ENCODE data around the gene SURF6. TPM values are rescaled to one million over a fixed set of nuclear protein-coding genes. Genes with fewer than 3 reads are reported as not detected.
A peak's percentile ranks its signal among the peaks of the same experiment; 100 is the strongest.

Gene SURF6
- 10 to 100 TPM; 22.5 to 36.3 (median 25.8) TPM for total RNA-seq

DNA sequence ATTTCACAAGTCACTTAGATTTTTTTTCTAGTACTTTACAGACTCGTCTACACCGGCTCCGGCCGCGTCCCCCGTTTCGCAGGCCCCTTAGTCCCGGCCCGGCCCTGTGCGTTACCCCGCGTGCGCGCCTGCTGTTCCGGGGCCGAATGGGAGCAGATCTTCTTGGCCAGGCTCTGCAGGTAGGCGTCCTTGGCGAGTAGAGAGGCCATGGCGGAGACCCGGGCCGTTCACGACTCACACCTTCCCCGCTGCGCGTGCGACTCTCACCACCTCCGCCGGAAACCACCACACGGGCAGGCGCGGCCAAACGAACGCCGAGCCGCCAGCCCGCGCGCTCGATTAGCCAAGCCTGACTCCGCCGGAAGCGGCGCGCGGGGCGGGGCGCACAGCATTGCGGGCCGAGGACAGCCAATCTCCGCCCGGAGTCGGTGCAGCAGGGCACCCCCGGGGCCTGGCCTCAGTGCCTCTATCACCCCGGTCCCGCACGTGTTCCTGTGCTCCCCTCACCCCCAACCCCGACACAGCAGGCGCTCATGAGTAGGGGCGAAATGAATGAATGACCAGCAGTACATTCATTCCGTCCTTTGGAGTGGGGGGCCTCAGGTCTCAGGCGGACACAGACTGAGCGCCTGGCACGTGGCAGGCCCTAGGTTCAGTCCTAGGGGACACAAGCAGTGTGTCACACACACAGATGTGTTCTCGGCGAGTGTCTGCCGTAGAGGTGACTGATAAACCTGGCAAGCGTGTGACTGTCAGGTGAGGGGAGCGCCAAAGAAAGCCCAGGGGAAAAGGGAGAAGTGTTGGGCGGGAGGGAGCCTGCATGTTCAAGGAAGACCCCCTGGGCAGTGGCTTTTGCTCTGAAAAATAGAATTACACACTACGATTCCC, at the start of gene SURF6:
SURF6 (minus strand) TSS at position 265 of the 888 bp plus-strand sequence; CDS start at position 209, 56 bp downstream.
- peak; percentile 94 for ATAC-seq
- no peaks in the 10 kb centered on the region for H3K9me3 ChIP-seq
- TF ChIP-seq, protein P1, sequence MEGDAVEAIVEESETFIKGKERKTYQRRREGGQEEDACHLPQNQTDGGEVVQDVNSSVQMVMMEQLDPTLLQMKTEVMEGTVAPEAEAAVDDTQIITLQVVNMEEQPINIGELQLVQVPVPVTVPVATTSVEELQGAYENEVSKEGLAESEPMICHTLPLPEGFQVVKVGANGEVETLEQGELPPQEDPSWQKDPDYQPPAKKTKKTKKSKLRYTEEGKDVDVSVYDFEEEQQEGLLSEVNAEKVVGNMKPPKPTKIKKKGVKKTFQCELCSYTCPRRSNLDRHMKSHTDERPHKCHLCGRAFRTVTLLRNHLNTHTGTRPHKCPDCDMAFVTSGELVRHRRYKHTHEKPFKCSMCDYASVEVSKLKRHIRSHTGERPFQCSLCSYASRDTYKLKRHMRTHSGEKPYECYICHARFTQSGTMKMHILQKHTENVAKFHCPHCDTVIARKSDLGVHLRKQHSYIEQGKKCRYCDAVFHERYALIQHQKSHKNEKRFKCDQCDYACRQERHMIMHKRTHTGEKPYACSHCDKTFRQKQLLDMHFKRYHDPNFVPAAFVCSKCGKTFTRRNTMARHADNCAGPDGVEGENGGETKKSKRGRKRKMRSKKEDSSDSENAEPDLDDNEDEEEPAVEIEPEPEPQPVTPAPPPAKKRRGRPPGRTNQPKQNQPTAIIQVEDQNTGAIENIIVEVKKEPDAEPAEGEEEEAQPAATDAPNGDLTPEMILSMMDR (IDR thresholded peaks at IDR 0.05) = no peak
- TF ChIP-seq EP300 (IDR thresholded peaks at IDR 0.05) (no peak), POLR2AphosphoS5 (IDR thresholded peaks at IDR 0.05) (peak; percentile 78), POLR2A (IDR thresholded peaks at IDR 0.05) (peak; percentile 33 to 38)
- 7% methylated on average over 13 of the region's 70 CpGs; no CpG with 5 or more reads in 1 of the 2 donors for WGBS, 2 donors (ENCODE audit: low coverage in 1 of 2)
- H3K27me3 ChIP-seq = no peaks in the 10 kb centered on the region
- H3K4me1 ChIP-seq = peaks cover 4 to 37% (median 20%) of the 10 kb centered on the region in 3 donors
- H3K4me3 ChIP-seq = peak within 1 kb of the TSS; percentile 59 to 66
- H3K27ac ChIP-seq = peak within 1 kb of the TSS in 3 of 4 donors; percentile 78 to 80 (median 79)
- peaks cover 0 to 65% of the 10 kb centered on the region in 2 donors for H3K36me3 ChIP-seq

DNA sequence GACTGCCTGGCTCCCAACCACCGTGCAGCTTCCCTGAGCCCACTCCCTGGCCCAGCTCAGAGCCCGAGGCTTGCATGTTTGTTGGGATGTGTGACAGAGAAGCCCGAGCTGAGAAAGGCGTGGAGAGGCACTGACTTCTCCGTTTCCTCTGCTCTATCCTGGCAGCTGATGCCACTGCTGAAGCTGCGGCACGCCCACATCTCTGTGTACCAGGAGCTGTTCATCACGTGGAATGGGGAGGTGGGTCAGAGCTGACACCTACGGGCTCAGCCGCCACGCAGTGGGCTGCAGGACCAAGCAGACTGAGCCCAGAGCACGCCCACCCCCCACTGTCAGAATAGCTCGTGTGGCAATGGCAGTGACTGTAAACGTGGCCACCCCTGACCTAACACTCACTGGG, 49.5 kb upstream of the SURF6 start:
- H3K4me1 ChIP-seq = no peaks in the 10 kb centered on the region
- no peak for ATAC-seq
- H3K4me3 ChIP-seq = no peak overlapping the region
- TF ChIP-seq EP300 (IDR thresholded peaks at IDR 0.05) = no peak
- TF ChIP-seq POLR2A (IDR thresholded peaks at IDR 0.05) = no peak
- TF ChIP-seq POLR2AphosphoS5 (IDR thresholded peaks at IDR 0.05) = no peak
- TF ChIP-seq, protein P1 (IDR thresholded peaks at IDR 0.05) = no peak
- no peaks in the 10 kb centered on the region for H3K9me3 ChIP-seq
- H3K36me3 ChIP-seq = no peaks in the 10 kb centered on the region
- no peak overlapping the region for H3K27ac ChIP-seq
- peaks cover 13% of the 10 kb centered on the region for H3K27me3 ChIP-seq
- WGBS, 2 donors (ENCODE audit: low coverage in 1 of 2) = 68 to 92% methylated on average over 3 to 5 of the region's 14 CpGs

DNA sequence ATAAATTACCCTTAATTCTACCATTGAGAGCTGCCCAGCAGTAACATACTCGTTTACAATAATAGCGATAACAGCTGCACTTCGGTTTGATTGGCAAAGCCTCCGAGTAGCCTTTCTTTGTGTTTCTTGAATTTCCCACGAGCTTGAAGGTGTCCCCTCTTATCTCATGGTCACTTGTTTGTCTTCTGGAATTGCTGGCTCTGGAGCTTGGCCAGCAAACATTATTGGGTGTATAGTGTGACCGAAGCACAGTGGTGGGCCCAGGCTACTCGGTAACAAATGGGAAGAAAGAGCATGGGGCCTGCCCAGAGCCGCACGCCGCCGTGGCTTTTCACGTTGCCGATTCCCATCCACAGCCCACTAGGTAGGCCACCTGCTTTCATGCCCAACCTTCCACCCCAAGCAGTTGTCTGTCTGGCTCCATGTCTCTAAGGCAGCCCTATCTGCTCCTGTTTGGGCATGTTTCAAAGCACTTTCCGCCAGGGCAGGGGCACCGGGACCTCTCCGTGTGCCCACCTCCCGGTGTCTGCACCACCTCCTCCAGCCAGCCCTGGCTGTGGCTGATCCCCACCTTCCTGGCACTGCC, 48.8 kb upstream of the SURF6 start:
- no peak for ATAC-seq
- peaks cover 9% of the 10 kb centered on the region for H3K27me3 ChIP-seq
- no peak overlapping the region for H3K27ac ChIP-seq
- H3K9me3 ChIP-seq = no peaks in the 10 kb centered on the region
- WGBS, 2 donors (ENCODE audit: low coverage in 1 of 2) = 62 to 96% methylated on average over 5 to 7 of the region's 17 CpGs
- no peaks in the 10 kb centered on the region for H3K36me3 ChIP-seq
- no peaks in the 10 kb centered on the region for H3K4me1 ChIP-seq
- TF ChIP-seq POLR2A (IDR thresholded peaks at IDR 0.05) (no peak), EP300 (IDR thresholded peaks at IDR 0.05) (no peak), POLR2AphosphoS5 (IDR thresholded peaks at IDR 0.05) (no peak)
- TF ChIP-seq, protein P1 (IDR thresholded peaks at IDR 0.05) = no peak
- H3K4me3 ChIP-seq = no peak overlapping the region

DNA sequence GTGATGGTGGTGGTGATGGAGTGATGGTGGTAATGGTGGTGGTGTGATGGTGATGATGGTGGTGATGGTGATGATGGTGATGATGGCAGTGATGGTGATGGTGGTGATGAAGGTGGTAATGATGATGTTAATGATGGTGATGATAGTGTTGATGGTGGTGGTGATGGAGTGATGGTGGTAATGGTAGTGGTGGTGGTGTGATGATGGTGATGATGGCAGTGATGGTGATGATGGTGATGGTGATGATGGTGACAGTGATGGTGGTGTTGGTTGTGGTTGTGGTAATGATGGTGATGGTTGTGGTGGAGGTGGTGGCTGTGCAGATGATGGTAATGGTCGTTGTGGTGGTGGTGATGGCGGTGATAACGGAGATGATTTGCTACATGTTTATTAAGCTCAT, 47.5 kb upstream of the SURF6 start:
- Histone ChIP-seq H3K4me3 (no peak overlapping the region), H3K27me3 (no peaks in the 10 kb centered on the region), H3K27ac (no peak overlapping the region), H3K4me1 (no peaks in the 10 kb centered on the region), H3K9me3 (no peaks in the 10 kb centered on the region), H3K36me3 (no peaks in the 10 kb centered on the region)
- ATAC-seq = no peak
- no peak for TF ChIP-seq POLR2AphosphoS5 (IDR thresholded peaks at IDR 0.05)
- no peak for TF ChIP-seq EP300 (IDR thresholded peaks at IDR 0.05)
- TF ChIP-seq POLR2A (IDR thresholded peaks at IDR 0.05) = no peak
- TF ChIP-seq, protein P1 (IDR thresholded peaks at IDR 0.05) = no peak
- 94 to 97% methylated on average over 3 of the region's 3 CpGs for WGBS, 2 donors (ENCODE audit: low coverage in 1 of 2)
